GM12865 (cell line): ENCODE data around the gene ABHD14A.

Experiments used
- DNase-seq: peaks from one replicate; pipeline ENCODE4 v3.0.0; 2010; ENCODE audit warnings: low read depth
- H3K4me3 ChIP-seq: 2 replicates; pipeline ENCODE4 v1.5.1; 2011; ENCODE audit warnings: mild to moderate bottlenecking, low read depth, low read length, control low read depth
- CTCF ChIP-seq: IDR thresholded peaks from 2 replicates; pipeline ENCODE4 v1.5.1; 2011; ENCODE audit warnings: low read length, control low read depth, low read depth, inconsistent platforms; ENCODE audit not compliant: insufficient read depth; ENCODE audit errors: missing control alignments

Gene ABHD14A

GRCh38 chr3:51982352-51982837 is 7.5 kb downstream of the ABHD14A start:
- peak; percentile 79 for TF ChIP-seq CTCF
- DNase-seq = peak; percentile 80

GRCh38 chr3:51982838-51983577 is 8.1 kb downstream of the ABHD14A start, which contains the start of gene ACY1:
TSS of gene ACY1 (plus strand) at chr3:51983535. CDS start at chr3:51984065, 530 bp downstream.
- DNase-seq = peak; percentile 89
- peak within 1 kb of the TSS; percentile 98 for H3K4me3 ChIP-seq
- no peak for TF ChIP-seq CTCF

More at GRCh38 chr3:51982352-51982837, 7.5 kb downstream of the ABHD14A start:
- H3K4me3 ChIP-seq = peak overlapping the region; percentile 98

GRCh38 chr3:51983578-51984268 is 8.9 kb downstream of the ABHD14A start:
- peak overlapping the region; percentile 98 for H3K4me3 ChIP-seq
- TF ChIP-seq CTCF = no peak
- DNase-seq = no peak

- no peak for DNase-seq
- TF ChIP-seq CTCF = no peak
- no peak overlapping the region for H3K4me3 ChIP-seq
Measured at GRCh38 chr3:51984269-51984647, 9.4 kb downstream of the ABHD14A start.

- H3K4me3 ChIP-seq = no peak overlapping the region
- no peak for TF ChIP-seq CTCF
- no peak for DNase-seq
Measured at GRCh38 chr3:51985063-51985462, 10.2 kb downstream of the ABHD14A start.

- no peak for TF ChIP-seq CTCF
- no peak for DNase-seq
- no peak overlapping the region for H3K4me3 ChIP-seq
Measured at GRCh38 chr3:51986010-51986947, 11.4 kb downstream of the ABHD14A start.
